H9 (cell line): Measurements from ENCODE around the gene ANKS1B. TPM values are rescaled to one million over a fixed set of nuclear protein-coding genes. Genes with fewer than 3 reads are reported as not detected.

ENCODE experiments used
- DNase-seq: peaks from one replicate; pipeline ENCODE4 v3.0.0-alpha.2; 2017
- H2AFZ ChIP-seq: one replicate; pipeline ENCODE4 v1.6.1; 2013; ENCODE audit warnings: mild to moderate bottlenecking, low read length, control low read depth, moderate library complexity
- H2AK5ac ChIP-seq: 2 replicates; pipeline ENCODE4 v1.6.1; 2013; ENCODE audit warnings: low read length, control low read depth, mixed read lengths; ENCODE audit not compliant: insufficient read length
- H2BK120ac ChIP-seq: one replicate; pipeline ENCODE4 v1.6.1; 2013; ENCODE audit warnings: low read depth, mild to moderate bottlenecking, low read length, control low read depth, inconsistent platforms; ENCODE audit not compliant: poor library complexity, severe bottlenecking
- H2BK12ac ChIP-seq: 2 replicates; pipeline ENCODE4 v1.6.1; 2013; ENCODE audit warnings: low read length, control low read depth, mixed read lengths, low read depth; ENCODE audit not compliant: insufficient read length
- H2BK15ac ChIP-seq: 2 replicates; pipeline ENCODE4 v1.6.1; 2013; ENCODE audit warnings: low read depth, low read length, control low read depth
- H2BK20ac ChIP-seq: one replicate; pipeline ENCODE4 v1.6.1; 2013; ENCODE audit warnings: low read depth, mild to moderate bottlenecking, low read length, control low read depth, inconsistent platforms; ENCODE audit not compliant: poor library complexity, severe bottlenecking
- H2BK5ac ChIP-seq: 2 replicates; pipeline ENCODE4 v1.6.1; 2013; ENCODE audit warnings: low read length, control low read depth, mixed read lengths; ENCODE audit not compliant: insufficient read length
- H3K14ac ChIP-seq: 2 replicates; pipeline ENCODE4 v1.6.1; 2013; ENCODE audit warnings: low read length, control low read depth; ENCODE audit not compliant: insufficient read depth
- H3K18ac ChIP-seq: 2 replicates; pipeline ENCODE4 v1.6.1; 2013; ENCODE audit warnings: low read depth, mild to moderate bottlenecking, mixed read lengths, low read length, control low read depth; ENCODE audit not compliant: insufficient read length
- H3K23ac ChIP-seq: 2 replicates; pipeline ENCODE4 v1.6.1; 2013; ENCODE audit warnings: low read length, control low read depth, mixed read lengths, low read depth; ENCODE audit not compliant: insufficient read length
- H3K23me2 ChIP-seq: 2 replicates; pipeline ENCODE4 v1.6.1; 2013; ENCODE audit warnings: low read depth, mild to moderate bottlenecking, mixed read lengths, low read length, control low read depth; ENCODE audit not compliant: insufficient read length, poor library complexity, severe bottlenecking
- H3K27ac ChIP-seq: 2 replicates; pipeline ENCODE4 v1.5.1; 2013; ENCODE audit warnings: low read length, control low read depth, mixed read lengths, low read depth; ENCODE audit not compliant: insufficient read length
- H3K27me3 ChIP-seq: 2 replicates; pipeline ENCODE4 v1.6.1; 2013; ENCODE audit warnings: low read length, control low read depth, inconsistent platforms; ENCODE audit not compliant: insufficient read depth
- H3K4ac ChIP-seq: 2 replicates; pipeline ENCODE4 v1.6.1; 2013; ENCODE audit warnings: low read depth, mild to moderate bottlenecking, control low read depth, inconsistent platforms, low read length, moderate library complexity
- H3K4me1 ChIP-seq: 2 replicates; pipeline ENCODE4 v1.6.1; 2013; ENCODE audit warnings: low read length, control low read depth, inconsistent platforms; ENCODE audit not compliant: insufficient read depth
- H3K4me2 ChIP-seq: 2 replicates; pipeline ENCODE4 v1.6.1; 2013; ENCODE audit warnings: low read length, control low read depth, mixed read lengths; ENCODE audit not compliant: insufficient read length, insufficient read depth
- H3K56ac ChIP-seq: 2 replicates; pipeline ENCODE4 v1.6.1; 2013; ENCODE audit warnings: low read depth, mild to moderate bottlenecking, mixed read lengths, low read length, control low read depth; ENCODE audit not compliant: insufficient read length
- H3K79me1 ChIP-seq: 2 replicates; pipeline ENCODE4 v1.6.1; 2013; ENCODE audit warnings: low read depth, mild to moderate bottlenecking, moderate library complexity, low read length, control low read depth, inconsistent platforms; ENCODE audit not compliant: insufficient read depth, poor library complexity, severe bottlenecking
- H3K79me2 ChIP-seq: 2 replicates; pipeline ENCODE4 v1.6.1; 2013; ENCODE audit warnings: low read length, control low read depth, inconsistent platforms; ENCODE audit not compliant: insufficient read depth
- H3K9ac ChIP-seq: 2 replicates; pipeline ENCODE4 v1.6.1; 2013; ENCODE audit warnings: low read length, control low read depth, mixed read lengths; ENCODE audit not compliant: insufficient read length; ENCODE audit errors: extremely low read depth
- H3K9me3 ChIP-seq: one replicate; pipeline ENCODE4 v1.6.1; 2013; ENCODE audit warnings: low read depth, low read length, inconsistent platforms; ENCODE audit not compliant: control insufficient read depth
- H3T11ph ChIP-seq: one replicate; pipeline ENCODE4 v1.6.1; 2013; ENCODE audit warnings: mild to moderate bottlenecking, low read length, control low read depth, inconsistent platforms
- H4K20me1 ChIP-seq: one replicate; pipeline ENCODE4 v1.6.1; 2013; ENCODE audit not compliant: control insufficient read depth, insufficient read length, insufficient read depth
- H4K5ac ChIP-seq: 2 replicates; pipeline ENCODE4 v1.6.1; 2013; ENCODE audit warnings: low read depth, mild to moderate bottlenecking, mixed read lengths, low read length, control low read depth; ENCODE audit not compliant: insufficient read length
- H4K8ac ChIP-seq: replicated peaks from 2 replicates; pipeline ENCODE4 v1.6.1; 2013; ENCODE audit warnings: low read length, control low read depth, mixed read lengths, low read depth; ENCODE audit not compliant: insufficient read length
- H4K91ac ChIP-seq: 2 replicates; pipeline ENCODE4 v1.6.1; 2013; ENCODE audit warnings: low read depth, mild to moderate bottlenecking, moderate library complexity, mixed read lengths, low read length, control low read depth; ENCODE audit not compliant: insufficient read length
- H3K27ac Mint-ChIP-seq, 3 experiments: 2 replicates in 2 of 3; 3 replicates in 1 of 3; pipeline ENCODE4 v1.8.0; 2020 to 2021; ENCODE audit warnings: mixed read lengths in 3 of 3, mild to moderate bottlenecking in 1 of 3, moderate library complexity in 1 of 3
- H3K27me3 Mint-ChIP-seq: 2 replicates; pipeline ENCODE4 v1.8.0; 2021; ENCODE audit warnings: low read depth, mild to moderate bottlenecking, moderate library complexity, mixed read lengths
- H3K36me3 Mint-ChIP-seq, 3 experiments: 2 replicates in 2 of 3; 3 replicates in 1 of 3; pipeline ENCODE4 v1.8.0; 2020 to 2021; ENCODE audit warnings: low read depth in 3 of 3, mixed read lengths in 3 of 3; ENCODE audit not compliant: insufficient read depth in 1 of 3
- H3K4me1 Mint-ChIP-seq, 2 experiments: 2 replicates each; pipeline ENCODE4 v1.8.0; 2020; ENCODE audit warnings: mixed read lengths in 2 of 2
- H3K4me3 Mint-ChIP-seq, 2 experiments: 2 replicates in 1 of 2; 3 replicates in 1 of 2; pipeline ENCODE4 v1.8.0; 2020 to 2021; ENCODE audit warnings: mild to moderate bottlenecking in 2 of 2, mixed read lengths in 2 of 2, moderate library complexity in 1 of 2
- H3K9me3 Mint-ChIP-seq, 2 experiments: 2 replicates in 1 of 2; 3 replicates in 1 of 2; pipeline ENCODE4 v1.8.0; 2020; ENCODE audit warnings: mild to moderate bottlenecking in 2 of 2, mixed read lengths in 2 of 2, moderate library complexity in 1 of 2
- CTCF ChIP-seq: fragments of 200-600 bp; sonication (generic); conservative IDR thresholded peaks from 3 replicates; pipeline ENCODE4 v1.8.0; 2021; ENCODE audit warnings: antibody characterized with exemption, mild to moderate bottlenecking
- WGBS: extraction: QIAGEN DNeasy Blood & Tissue Kit; methylation state at CpG from one replicate; pipeline ENCODE4 v1.1.7; 2013; ENCODE audit warnings: missing lambda C conversion rate, low lambda C conversion rate, mixed read lengths; ENCODE audit not compliant: insufficient read length; ENCODE audit errors: extremely low coverage; 5-methylcytosine and 5-hydroxymethylcytosine counted together
- total RNA-seq: library from RNA; stranded (reverse); gene quantifications from 2 replicates; pipeline ENCODE4 v1.2.1, GENCODE V29; 2021

Gene ANKS1B
- total RNA-seq, 1 experiment from 2014 or later: 4.1 TPM

- no peak overlapping the region for H2BK12ac ChIP-seq
- H2BK15ac ChIP-seq: no peak overlapping the region
- no peak overlapping the region for H2BK120ac ChIP-seq
- no peak overlapping the region for H3K14ac ChIP-seq
- DNase-seq: no peak
- no peaks in the 10 kb centered on the region for H3K9me3 ChIP-seq
- H3K27me3 ChIP-seq: no peaks in the 10 kb centered on the region
- no peaks in the 10 kb centered on the region for H4K20me1 ChIP-seq
- H2BK5ac ChIP-seq: no peak overlapping the region
- WGBS: no CpG with 5 or more reads among the region's 5 CpGs
- no peak overlapping the region for H3K23ac ChIP-seq
- no peak overlapping the region for H4K8ac ChIP-seq
- H2AFZ ChIP-seq: no peak overlapping the region
- no peak overlapping the region for H3K9ac ChIP-seq
- no peaks in the 10 kb centered on the region for H3K79me2 ChIP-seq
- no peak overlapping the region for H2AK5ac ChIP-seq
- no peaks in the 10 kb centered on the region; a peak in 1 of 4 replicates for H3K4me1 Mint-ChIP-seq
- TF ChIP-seq CTCF: no peak
- no peak overlapping the region for H3K56ac ChIP-seq
- H3K4ac ChIP-seq: no peak overlapping the region
- no peak overlapping the region for H4K91ac ChIP-seq
- H3K4me3 Mint-ChIP-seq: no peak overlapping the region
- no peaks in the 10 kb centered on the region for H3K9me3 Mint-ChIP-seq
- H2BK20ac ChIP-seq: no peak overlapping the region
- H3K4me2 ChIP-seq: no peak overlapping the region
- H3K18ac ChIP-seq: no peak overlapping the region
- H3K27ac ChIP-seq: no peak overlapping the region
- H3K27me3 Mint-ChIP-seq: no peaks in the 10 kb centered on the region; the same call in 1 of the 2 replicates
- no peaks in the 10 kb centered on the region for H3K4me1 ChIP-seq
- H4K5ac ChIP-seq: no peak overlapping the region
- no peak overlapping the region for H3K27ac Mint-ChIP-seq
- H3K36me3 Mint-ChIP-seq: no peaks in the 10 kb centered on the region
- H3T11ph ChIP-seq: no peak overlapping the region
- no peaks in the 10 kb centered on the region for H3K23me2 ChIP-seq
- H3K79me1 ChIP-seq: no peaks in the 10 kb centered on the region
Observed at GRCh38 chr12:99005601-99006000, 979.1 kb downstream of the ANKS1B start.
